GM21360 (cell line): Measurements from ENCODE around the gene CUL2.
A peak's percentile ranks its signal among the peaks of the same experiment; 100 is the strongest.
"Not testable (repeated sequence)": the region's sequence is repeated elsewhere in the genome, so short reads cannot be mapped to it uniquely, and the experiment has no call there.

Source experiments
- ATAC-seq: cut with Tn5 transposase; IDR thresholded peaks from one replicate; pipeline ENCODE4 v1.9.1; 2021; ENCODE audit warnings: mild to moderate bottlenecking, moderate library complexity; ENCODE audit not compliant: unreplicated experiment

The CUL2 gene

GRCh38 chr10:35020481-35020880 is 69.7 kb downstream of the CUL2 start:
- ATAC-seq: no peak

- no peak for ATAC-seq
Measured at GRCh38 chr10:35019041-35020024, 70.8 kb downstream of the CUL2 start.

GRCh38 chr10:35017608-35018007 is 72.5 kb downstream of the CUL2 start:
- ATAC-seq: no peak

- ATAC-seq: no peak
Measured at GRCh38 chr10:35015843-35016408, 74.2 kb downstream of the CUL2 start.

- ATAC-seq: no peak
Measured at GRCh38 chr10:35012781-35013180, 77.4 kb downstream of the CUL2 start.

- no peak for ATAC-seq
Measured at GRCh38 chr10:35011771-35012191, 78.4 kb downstream of the CUL2 start.

GRCh38 chr10:35007858-35008301 is 82.3 kb downstream of the CUL2 start:
- ATAC-seq: no peak

- no peak for ATAC-seq
Measured at GRCh38 chr10:35006836-35007235, 83.3 kb downstream of the CUL2 start.

- ATAC-seq: no peak
Measured at GRCh38 chr10:35005868-35006267, 84.3 kb downstream of the CUL2 start.

GRCh38 chr10:35004651-35005050 is 85.5 kb downstream of the CUL2 start:
- no peak for ATAC-seq

GRCh38 chr10:35003906-35004305 is 86.2 kb downstream of the CUL2 start:
- ATAC-seq: no peak

- ATAC-seq: no peak
Measured at GRCh38 chr10:35000936-35001335, 89.2 kb downstream of the CUL2 start.

- no peak for ATAC-seq
Measured at GRCh38 chr10:34999532-34999931, 90.6 kb downstream of the CUL2 start.

- no peak for ATAC-seq
Measured at GRCh38 chr10:34998940-34999339, 91.2 kb downstream of the CUL2 start.

GRCh38 chr10:34996843-34997242 is 93.3 kb downstream of the CUL2 start:
- ATAC-seq: no peak

GRCh38 chr10:34995925-34996324 is 94.2 kb downstream of the CUL2 start:
- no peak for ATAC-seq

- peak; percentile 94 for ATAC-seq
Measured at GRCh38 chr10:34994565-34995142, 95.5 kb downstream of the CUL2 start.

- no peak for ATAC-seq
Measured at GRCh38 chr10:34993782-34994181, 96.4 kb downstream of the CUL2 start.

- ATAC-seq: not testable (repeated sequence)
Measured at GRCh38 chr10:34991117-34991516, 99.0 kb downstream of the CUL2 start.

- ATAC-seq: no peak
Measured at GRCh38 chr10:34988397-34989067, 101.6 kb downstream of the CUL2 start.

GRCh38 chr10:34985823-34986222 is 104.3 kb downstream of the CUL2 start:
- no peak for ATAC-seq
